Measurements from ENCODE around the gene C1orf210. TPM values are rescaled to one million over a fixed set of nuclear protein-coding genes. Genes with fewer than 3 reads are reported as not detected.

Gene C1orf210
- total RNA-seq, 1 experiment from 2014 or later, result 5.9 TPM

GRCh38 chr1:43305926-43306687 lies 20.7 kb upstream of the C1orf210 start:
- H3K9me3 ChIP-seq (ENCODE audit: control insufficient read depth, low read depth, low read length), result no peaks in the 10 kb centered on the region
- H3K4me1 Mint-ChIP-seq, result peaks cover 14 to 15% of the 10 kb centered on the region in 2 experiments; a peak in 3 of 4 replicates
- H3K4me2 ChIP-seq (ENCODE audit: insufficient read depth, insufficient read length, low read length), result no peak overlapping the region
- no peak overlapping the region for H3K56ac ChIP-seq (ENCODE audit: insufficient read length, low read depth, low read length)
- H3K9me3 Mint-ChIP-seq, result no peaks in the 10 kb centered on the region
- no peak overlapping the region for H3T11ph ChIP-seq (ENCODE audit: low read length)
- no peak for DNase-seq
- no peak overlapping the region for H2BK120ac ChIP-seq (ENCODE audit: low read depth, low read length, poor library complexity, severe bottlenecking)
- H2BK12ac ChIP-seq (ENCODE audit: insufficient read length, low read depth, low read length), result no peak overlapping the region
- H3K9ac ChIP-seq (ENCODE audit: extremely low read depth, insufficient read length, low read length), result no peak overlapping the region
- H3K27me3 Mint-ChIP-seq (ENCODE audit: low read depth), result peaks cover 19% of the 10 kb centered on the region
- H3K4me1 ChIP-seq (ENCODE audit: insufficient read depth, low read length), result no peaks in the 10 kb centered on the region
- H3K4ac ChIP-seq (ENCODE audit: low read depth, low read length), result no peak overlapping the region
- no peak overlapping the region for H4K91ac ChIP-seq (ENCODE audit: insufficient read length, low read depth, low read length)
- H2BK20ac ChIP-seq (ENCODE audit: low read depth, low read length, poor library complexity, severe bottlenecking), result no peak overlapping the region
- no peaks in the 10 kb centered on the region for H3K27me3 ChIP-seq (ENCODE audit: insufficient read depth, low read length)
- no peak overlapping the region for H2AK5ac ChIP-seq (ENCODE audit: insufficient read length, low read length)
- no CpG with 5 or more reads among the region's 6 CpGs for WGBS (ENCODE audit: extremely low coverage, insufficient read length, low lambda C conversion rate)
- no peak for TF ChIP-seq CTCF (conservative IDR thresholded peaks at IDR 0.05)
- H3K4me3 Mint-ChIP-seq, result no peak overlapping the region; a peak in 1 of 5 replicates
- H3K79me1 ChIP-seq (ENCODE audit: insufficient read depth, low read depth, low read length, poor library complexity, severe bottlenecking), result no peaks in the 10 kb centered on the region
- no peaks in the 10 kb centered on the region for H3K79me2 ChIP-seq (ENCODE audit: insufficient read depth, low read length)
- no peak overlapping the region for H3K23ac ChIP-seq (ENCODE audit: insufficient read length, low read depth, low read length)
- H3K27ac ChIP-seq (ENCODE audit: insufficient read length, low read depth, low read length), result no peak overlapping the region
- H3K18ac ChIP-seq (ENCODE audit: insufficient read length, low read depth, low read length), result no peak overlapping the region
- no peaks in the 10 kb centered on the region; a peak in 1 of 7 replicates for H3K36me3 Mint-ChIP-seq (ENCODE audit: insufficient read depth in 1 of 3, low read depth in 3 of 3)
- no peak overlapping the region for H2BK15ac ChIP-seq (ENCODE audit: low read depth, low read length)
- H4K5ac ChIP-seq (ENCODE audit: insufficient read length, low read depth, low read length), result no peak overlapping the region
- H4K20me1 ChIP-seq (ENCODE audit: control insufficient read depth, insufficient read depth, insufficient read length), result no peaks in the 10 kb centered on the region
- no peak overlapping the region for H2BK5ac ChIP-seq (ENCODE audit: insufficient read length, low read length)
- H4K8ac ChIP-seq (replicated peaks; ENCODE audit: insufficient read length, low read depth, low read length), result no peak overlapping the region
- H3K23me2 ChIP-seq (ENCODE audit: insufficient read length, low read depth, low read length, poor library complexity, severe bottlenecking), result no peaks in the 10 kb centered on the region
- peak overlapping the region in 2 of 3 experiments; percentile 32 to 41; a peak in 2 of 7 replicates for H3K27ac Mint-ChIP-seq
- H2AFZ ChIP-seq (ENCODE audit: low read length), result no peak overlapping the region
- no peak overlapping the region; the same call in 1 of the 2 replicates for H3K14ac ChIP-seq (ENCODE audit: insufficient read depth, low read length)

Data from H9 (cell line).